Measurements from ENCODE around the gene ELF4.

- TF ChIP-seq POLR2AphosphoS5 (IDR thresholded peaks at IDR 0.05; ENCODE audit: low read depth) = no peak
- TF ChIP-seq CTCF (conservative IDR thresholded peaks at IDR 0.05; ENCODE audit: low read depth in 2 of 2) = peak in 1 of 2 experiments; percentile 36; a peak in 2 of 4 replicates
- no peak for TF ChIP-seq EZH2 (IDR thresholded peaks at IDR 0.05; ENCODE audit: low read depth, unreplicated experiment)
- TF ChIP-seq, protein P1, sequence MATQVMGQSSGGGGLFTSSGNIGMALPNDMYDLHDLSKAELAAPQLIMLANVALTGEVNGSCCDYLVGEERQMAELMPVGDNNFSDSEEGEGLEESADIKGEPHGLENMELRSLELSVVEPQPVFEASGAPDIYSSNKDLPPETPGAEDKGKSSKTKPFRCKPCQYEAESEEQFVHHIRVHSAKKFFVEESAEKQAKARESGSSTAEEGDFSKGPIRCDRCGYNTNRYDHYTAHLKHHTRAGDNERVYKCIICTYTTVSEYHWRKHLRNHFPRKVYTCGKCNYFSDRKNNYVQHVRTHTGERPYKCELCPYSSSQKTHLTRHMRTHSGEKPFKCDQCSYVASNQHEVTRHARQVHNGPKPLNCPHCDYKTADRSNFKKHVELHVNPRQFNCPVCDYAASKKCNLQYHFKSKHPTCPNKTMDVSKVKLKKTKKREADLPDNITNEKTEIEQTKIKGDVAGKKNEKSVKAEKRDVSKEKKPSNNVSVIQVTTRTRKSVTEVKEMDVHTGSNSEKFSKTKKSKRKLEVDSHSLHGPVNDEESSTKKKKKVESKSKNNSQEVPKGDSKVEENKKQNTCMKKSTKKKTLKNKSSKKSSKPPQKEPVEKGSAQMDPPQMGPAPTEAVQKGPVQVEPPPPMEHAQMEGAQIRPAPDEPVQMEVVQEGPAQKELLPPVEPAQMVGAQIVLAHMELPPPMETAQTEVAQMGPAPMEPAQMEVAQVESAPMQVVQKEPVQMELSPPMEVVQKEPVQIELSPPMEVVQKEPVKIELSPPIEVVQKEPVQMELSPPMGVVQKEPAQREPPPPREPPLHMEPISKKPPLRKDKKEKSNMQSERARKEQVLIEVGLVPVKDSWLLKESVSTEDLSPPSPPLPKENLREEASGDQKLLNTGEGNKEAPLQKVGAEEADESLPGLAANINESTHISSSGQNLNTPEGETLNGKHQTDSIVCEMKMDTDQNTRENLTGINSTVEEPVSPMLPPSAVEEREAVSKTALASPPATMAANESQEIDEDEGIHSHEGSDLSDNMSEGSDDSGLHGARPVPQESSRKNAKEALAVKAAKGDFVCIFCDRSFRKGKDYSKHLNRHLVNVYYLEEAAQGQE (IDR thresholded peaks at IDR 0.05; ENCODE audit: unreplicated experiment) = no peak
- no peak for TF ChIP-seq JUNB (IDR thresholded peaks at IDR 0.05; ENCODE audit: unreplicated experiment)
- no peak for TF ChIP-seq EZH2phosphoT487 (IDR thresholded peaks at IDR 0.05; ENCODE audit: unreplicated experiment)
- no peak for TF ChIP-seq ZNF462 (CRISPR knock-in tag; IDR thresholded peaks at IDR 0.05)
- no peak for TF ChIP-seq NANOG (IDR thresholded peaks at IDR 0.05; ENCODE audit: borderline replicate concordance)
- TF ChIP-seq CREB1 (CRISPR knock-in tag; IDR thresholded peaks at IDR 0.05; ENCODE audit: low read depth) = no peak
- no peak for TF ChIP-seq STAT1 (IDR thresholded peaks at IDR 0.05; ENCODE audit: unreplicated experiment)
- no peak for TF ChIP-seq ZNF114 (CRISPR knock-in tag; IDR thresholded peaks at IDR 0.05)
- TF ChIP-seq, protein P2, sequence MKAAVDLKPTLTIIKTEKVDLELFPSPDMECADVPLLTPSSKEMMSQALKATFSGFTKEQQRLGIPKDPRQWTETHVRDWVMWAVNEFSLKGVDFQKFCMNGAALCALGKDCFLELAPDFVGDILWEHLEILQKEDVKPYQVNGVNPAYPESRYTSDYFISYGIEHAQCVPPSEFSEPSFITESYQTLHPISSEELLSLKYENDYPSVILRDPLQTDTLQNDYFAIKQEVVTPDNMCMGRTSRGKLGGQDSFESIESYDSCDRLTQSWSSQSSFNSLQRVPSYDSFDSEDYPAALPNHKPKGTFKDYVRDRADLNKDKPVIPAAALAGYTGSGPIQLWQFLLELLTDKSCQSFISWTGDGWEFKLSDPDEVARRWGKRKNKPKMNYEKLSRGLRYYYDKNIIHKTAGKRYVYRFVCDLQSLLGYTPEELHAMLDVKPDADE (IDR thresholded peaks at IDR 0.05) = no peak
Measured at GRCh38 chrX:130108647-130109428, 1.5 kb downstream of the ELF4 start.
